Keratinocyte (primary cell): ENCODE data around the gene PIGC. TPM values are rescaled to one million over a fixed set of nuclear protein-coding genes. Genes with fewer than 3 reads are reported as not detected.

Experiments used
- DNase-seq: peaks from one replicate; pipeline ENCODE4 v3.0.0-alpha.2; 2011; ENCODE audit warnings: low read depth, missing footprints, low spot score
- FAIRE-seq: peaks from 2 replicates; lab custom pipeline; 2011; peaks lifted over from hg19 to GRCh38; lab: Jason Lieb, UNC
- H2AFZ ChIP-seq: 2 replicates; pipeline ENCODE4 v1.6.0; 2012; ENCODE audit warnings: low read length, control low read depth, inconsistent platforms; ENCODE audit not compliant: control insufficient read depth
- H3K27ac ChIP-seq: 2 replicates; pipeline ENCODE4 v1.5.1; 2011; ENCODE audit warnings: low read length; ENCODE audit not compliant: control insufficient read depth, insufficient read depth
- H3K27me3 ChIP-seq: 3 replicates; pipeline ENCODE4 v1.6.0; 2011; ENCODE audit warnings: low read length; ENCODE audit not compliant: control insufficient read depth, insufficient read depth; ENCODE audit errors: extremely low read depth
- H3K36me3 ChIP-seq, 2 experiments: 2 replicates in 1 of 2; 3 replicates in 1 of 2; pipeline ENCODE4 v1.5.1; 2011; ENCODE audit warnings: low read length in 2 of 2, mild to moderate bottlenecking in 1 of 2; ENCODE audit not compliant: control insufficient read depth in 2 of 2, insufficient read depth in 2 of 2; ENCODE audit errors: extremely low read depth in 1 of 2
- H3K4me1 ChIP-seq: 3 replicates; pipeline ENCODE4 v1.5.1; 2011; ENCODE audit warnings: low read length; ENCODE audit not compliant: control insufficient read depth, insufficient read depth; ENCODE audit errors: extremely low read depth
- H3K4me2 ChIP-seq: 3 replicates; pipeline ENCODE4 v1.6.0; 2011; ENCODE audit warnings: low read depth, low read length; ENCODE audit not compliant: control insufficient read depth, insufficient read depth; ENCODE audit errors: extremely low read depth
- H3K4me3 ChIP-seq, 3 experiments: fragments of 200-600 bp in 1 of 3; sonication (generic) in 1 of 3; 2 replicates in 2 of 3; 3 replicates in 1 of 3; pipeline ENCODE4 v1.5.1; 2011 to 2016; ENCODE audit warnings: low read length in 3 of 3, mild to moderate bottlenecking in 3 of 3, control low read depth in 2 of 3, inconsistent platforms in 1 of 3, low read depth in 1 of 3, mixed read lengths in 1 of 3, mixed run types in 1 of 3, moderate library complexity in 1 of 3; ENCODE audit not compliant: control insufficient read depth in 2 of 3, insufficient read depth in 2 of 3; ENCODE audit errors: extremely low read depth in 1 of 3
- H3K79me2 ChIP-seq: 2 replicates; pipeline ENCODE4 v1.6.0; 2012; ENCODE audit warnings: low read length; ENCODE audit not compliant: control insufficient read depth, insufficient read depth
- H3K9ac ChIP-seq: 3 replicates; pipeline ENCODE4 v1.6.0; 2011; ENCODE audit warnings: low read length; ENCODE audit not compliant: control insufficient read depth, insufficient read depth; ENCODE audit errors: extremely low read depth
- H3K9me1 ChIP-seq: 3 replicates; pipeline ENCODE4 v1.6.0; 2011; ENCODE audit warnings: low read length; ENCODE audit not compliant: control insufficient read depth, insufficient read depth; ENCODE audit errors: extremely low read depth
- H3K9me3 ChIP-seq: 2 replicates; pipeline ENCODE4 v1.5.1; 2012; ENCODE audit warnings: low read depth, low read length; ENCODE audit not compliant: control insufficient read depth
- H4K20me1 ChIP-seq: 3 replicates; pipeline ENCODE4 v1.6.0; 2011; ENCODE audit warnings: low read length; ENCODE audit not compliant: control insufficient read depth, insufficient read depth; ENCODE audit errors: extremely low read depth
- CTCF ChIP-seq, 3 experiments: IDR thresholded peaks in 1 of 3; conservative IDR thresholded peaks in 1 of 3; optimal IDR thresholded peaks in 1 of 3; 2 replicates in 2 of 3; 3 replicates in 1 of 3; pipeline versions ENCODE3 to v1.5.1; 2011; ENCODE audit warnings: low read length in 3 of 3, mild to moderate bottlenecking in 3 of 3, moderate library complexity in 2 of 3, control low read depth in 1 of 3, inconsistent platforms in 1 of 3; ENCODE audit not compliant: insufficient read depth in 2 of 3; ENCODE audit errors: extremely low read depth in 1 of 3
- EZH2 ChIP-seq: IDR thresholded peaks from one replicate; pipeline ENCODE4 v1.6.1; 2012; ENCODE audit warnings: inconsistent platforms, mild to moderate bottlenecking, low read length, moderate library complexity
- dilution Hi-C: fragments of 300-500 bp; cut with MboI; formaldehyde crosslinking; loops from one replicate; pipeline ENCODE4 v1.7.0; 2020; ENCODE audit warnings: low sequenced_read_pairs; ENCODE audit not compliant: extremely low pct_ligation_motif_present
- polyA plus RNA-seq, 5 experiments: library from polyadenylated mRNA; depleted of rRNA in 3 of 5; stranded (reverse) in 3 of 5; stranded (forward) in 1 of 5; unstranded in 1 of 5; fragments of >200 nt; gene quantifications; 1 replicate in 1 of 5; 2 replicates in 3 of 5; 3 replicates in 1 of 5; pipeline versions ENCODE4 v1.2.1 to v1.2.3, GENCODE V29; 2011 to 2012; ENCODE audit warnings: missing spikeins in 2 of 5, low read depth in 1 of 5, low replicate concordance in 1 of 5

PIGC gene
- polyA plus RNA-seq, 1 donor (not counting 4 experiments of a cell fraction or from before 2014, with no cell fraction given): 21.6 TPM

- DNase-seq (no peak), FAIRE-seq (no peak)
- Histone ChIP-seq H3K9ac (no peak overlapping the region), H3K79me2 (no peaks in the 10 kb centered on the region), H4K20me1 (no peaks in the 10 kb centered on the region), H3K9me1 (no peaks in the 10 kb centered on the region), H3K4me1 (peaks cover 15% of the 10 kb centered on the region), H3K27me3 (no peaks in the 10 kb centered on the region), H3K27ac (no peak overlapping the region), H2AFZ (no peak overlapping the region), H3K4me2 (no peak overlapping the region), H3K4me3 (no peak overlapping the region), H3K36me3 (no peaks in the 10 kb centered on the region), H3K9me3 (no peaks in the 10 kb centered on the region)
- dilution Hi-C loops: no loop called here
- no peak for TF ChIP-seq EZH2
- TF ChIP-seq CTCF (optimal IDR thresholded peaks at IDR 0.05 in 1 of 3, IDR thresholded peaks at IDR 0.05 in 1 of 3, conservative IDR thresholded peaks at IDR 0.05 in 1 of 3; ENCODE audit: extremely low read depth in 1 of 3, insufficient read depth in 2 of 3, low read length in 3 of 3): no peak
These were observed 42.4 kb downstream of the PIGC start for GRCh38 chr1:172401477-172401876.

- Histone ChIP-seq H3K4me2 (no peak overlapping the region), H3K27me3 (no peaks in the 10 kb centered on the region), H3K9ac (no peak overlapping the region), H3K4me1 (peaks cover 13% of the 10 kb centered on the region), H3K4me3 (no peak overlapping the region), H2AFZ (no peak overlapping the region), H3K36me3 (no peaks in the 10 kb centered on the region), H3K9me3 (no peaks in the 10 kb centered on the region), H4K20me1 (no peaks in the 10 kb centered on the region), H3K9me1 (no peaks in the 10 kb centered on the region), H3K27ac (no peak overlapping the region), H3K79me2 (no peaks in the 10 kb centered on the region)
- no peak for TF ChIP-seq EZH2
- dilution Hi-C loops: no loop called here
- FAIRE-seq (no peak), DNase-seq (no peak)
These were observed 43.2 kb downstream of the PIGC start for GRCh38 chr1:172400722-172401105.
